AG10803 (cell line): ENCODE measurements around the gene RPL3.

ENCODE experiments used
- DNase-seq: peaks from one replicate; pipeline ENCODE4 v3.0.0; 2010; ENCODE audit warnings: low read depth
- H3K4me3 ChIP-seq: 2 replicates; pipeline ENCODE4 v1.5.1; 2011; ENCODE audit warnings: mild to moderate bottlenecking, low read length, control low read depth
- TF ChIP-seq, protein P1 (sequence below): conservative IDR thresholded peaks from 2 replicates; pipeline ENCODE4 v1.5.1; 2011; ENCODE audit warnings: mild to moderate bottlenecking, low read length, control low read depth, inconsistent platforms

Gene RPL3

DNA sequence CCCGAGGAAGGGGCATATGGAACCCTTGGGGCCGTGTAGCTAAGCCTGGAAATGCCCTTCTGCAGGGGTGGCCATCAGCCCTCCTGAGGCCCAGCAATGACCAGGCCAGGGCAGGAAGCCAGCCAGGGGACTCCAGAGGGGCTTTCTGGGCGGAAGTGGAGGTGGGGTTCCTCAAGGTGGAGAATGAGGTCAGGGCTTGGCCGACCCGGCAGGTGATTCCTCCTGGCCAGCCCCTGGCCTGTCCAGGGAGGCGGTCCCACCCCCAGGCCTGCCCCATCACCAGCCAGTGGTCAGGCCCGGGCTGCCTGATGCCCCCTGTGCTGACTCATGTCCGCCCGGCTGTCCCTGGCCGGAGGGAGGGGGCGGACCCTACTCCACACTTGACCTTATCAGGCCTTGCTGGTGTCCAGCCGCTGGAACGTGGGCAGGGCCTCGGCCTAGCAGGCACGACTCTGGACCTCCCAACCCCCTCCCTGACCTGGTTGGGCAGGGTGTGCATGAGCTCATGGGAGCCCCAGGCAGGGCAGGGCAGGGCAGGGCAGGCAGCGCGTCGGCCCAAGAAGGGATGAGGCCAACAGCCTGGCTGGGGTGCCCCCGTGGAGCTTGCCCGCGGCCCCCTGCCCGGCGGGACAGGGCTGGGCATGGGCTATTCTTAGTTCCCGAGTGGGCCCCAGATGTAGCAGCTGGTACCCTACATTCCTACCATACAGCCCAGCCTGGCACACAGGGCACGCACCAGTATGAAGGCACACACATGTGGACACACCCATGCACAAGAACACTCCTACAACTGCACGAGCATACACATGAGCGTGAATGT, 35.9 kb downstream of the RPL3 start:
- no peak for DNase-seq
- TF ChIP-seq, protein P1, sequence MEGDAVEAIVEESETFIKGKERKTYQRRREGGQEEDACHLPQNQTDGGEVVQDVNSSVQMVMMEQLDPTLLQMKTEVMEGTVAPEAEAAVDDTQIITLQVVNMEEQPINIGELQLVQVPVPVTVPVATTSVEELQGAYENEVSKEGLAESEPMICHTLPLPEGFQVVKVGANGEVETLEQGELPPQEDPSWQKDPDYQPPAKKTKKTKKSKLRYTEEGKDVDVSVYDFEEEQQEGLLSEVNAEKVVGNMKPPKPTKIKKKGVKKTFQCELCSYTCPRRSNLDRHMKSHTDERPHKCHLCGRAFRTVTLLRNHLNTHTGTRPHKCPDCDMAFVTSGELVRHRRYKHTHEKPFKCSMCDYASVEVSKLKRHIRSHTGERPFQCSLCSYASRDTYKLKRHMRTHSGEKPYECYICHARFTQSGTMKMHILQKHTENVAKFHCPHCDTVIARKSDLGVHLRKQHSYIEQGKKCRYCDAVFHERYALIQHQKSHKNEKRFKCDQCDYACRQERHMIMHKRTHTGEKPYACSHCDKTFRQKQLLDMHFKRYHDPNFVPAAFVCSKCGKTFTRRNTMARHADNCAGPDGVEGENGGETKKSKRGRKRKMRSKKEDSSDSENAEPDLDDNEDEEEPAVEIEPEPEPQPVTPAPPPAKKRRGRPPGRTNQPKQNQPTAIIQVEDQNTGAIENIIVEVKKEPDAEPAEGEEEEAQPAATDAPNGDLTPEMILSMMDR: no peak
- H3K4me3 ChIP-seq: no peak overlapping the region

DNA sequence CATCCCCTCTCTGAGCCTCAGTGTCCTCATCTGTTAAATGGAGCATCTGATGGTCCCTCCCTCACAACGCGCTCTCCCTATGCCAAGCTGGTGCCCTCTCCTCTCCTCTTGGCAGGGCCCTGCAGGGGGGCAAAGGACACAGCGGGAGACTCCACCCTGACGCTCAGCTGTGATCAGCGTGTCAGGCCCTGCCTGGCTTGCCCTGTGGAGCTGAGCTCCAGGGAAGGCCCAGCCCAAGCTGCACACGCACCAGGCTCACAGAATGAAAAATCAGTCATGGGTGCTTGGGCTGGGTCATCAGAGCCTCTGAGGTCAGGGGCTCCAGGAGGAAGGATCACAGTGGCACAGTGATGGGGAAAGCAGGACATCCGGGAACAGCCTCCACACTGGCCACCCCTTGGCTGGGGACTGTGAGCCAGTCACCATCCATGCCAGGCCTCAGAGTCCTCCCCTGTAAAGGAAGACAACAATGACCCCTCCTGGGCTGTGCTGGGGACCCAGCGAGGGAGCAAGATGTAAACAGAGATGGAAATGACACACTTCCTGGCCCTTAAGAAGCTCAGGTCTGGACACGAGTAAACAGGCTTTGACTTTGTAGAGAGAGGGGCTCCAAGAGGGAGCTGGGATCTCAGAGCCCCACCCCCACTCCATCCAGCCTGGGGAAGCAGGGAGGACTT, 36.6 kb downstream of the RPL3 start:
- H3K4me3 ChIP-seq: no peak overlapping the region

DNA sequence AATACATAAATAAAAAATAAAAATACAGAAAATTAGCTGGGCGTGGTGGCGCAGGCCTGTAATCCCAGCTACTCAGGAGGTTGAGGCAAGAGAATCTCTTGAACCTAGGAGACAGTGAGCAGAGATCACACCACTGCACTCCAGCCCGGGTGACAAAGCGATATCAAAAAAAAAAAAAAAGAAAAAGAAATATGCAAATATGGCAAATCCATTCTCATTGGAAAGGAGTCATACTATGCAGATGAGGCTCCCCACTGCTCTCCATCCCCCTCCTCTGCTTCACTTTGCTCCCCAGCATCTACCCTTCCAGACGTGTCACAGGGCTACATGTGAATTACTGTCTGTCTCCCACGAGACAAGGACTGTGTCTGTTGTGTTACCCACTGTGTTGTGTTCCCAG, 38.3 kb downstream of the RPL3 start:
- TF ChIP-seq, protein P1: no peak
- H3K4me3 ChIP-seq: no peak overlapping the region
- no peak for DNase-seq

More for the DNA sequence above, 36.6 kb downstream of the RPL3 start:
- TF ChIP-seq, protein P1: no peak
- no peak for DNase-seq

DNA sequence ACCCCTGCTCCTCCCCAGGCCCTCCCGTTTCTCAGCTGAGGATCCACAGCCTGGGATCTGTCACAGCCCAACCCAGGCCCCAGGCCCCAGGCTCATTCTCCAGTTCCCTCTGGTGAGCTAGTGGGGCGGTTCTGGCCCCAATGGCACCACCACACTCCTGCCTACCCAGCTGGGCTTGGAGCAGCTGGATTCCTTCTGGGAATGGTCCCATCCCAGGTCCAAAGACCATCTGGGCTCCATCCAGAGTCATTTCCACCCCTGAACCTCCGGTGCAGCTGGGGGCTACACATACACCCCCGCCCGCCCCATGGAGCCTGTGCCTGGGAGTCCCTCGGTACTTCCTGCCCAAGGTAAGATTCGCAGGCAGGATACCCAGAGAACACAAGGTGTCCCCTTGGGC, 39.2 kb downstream of the RPL3 start:
- TF ChIP-seq, protein P1: no peak
- DNase-seq: no peak
- H3K4me3 ChIP-seq: no peak overlapping the region

DNA sequence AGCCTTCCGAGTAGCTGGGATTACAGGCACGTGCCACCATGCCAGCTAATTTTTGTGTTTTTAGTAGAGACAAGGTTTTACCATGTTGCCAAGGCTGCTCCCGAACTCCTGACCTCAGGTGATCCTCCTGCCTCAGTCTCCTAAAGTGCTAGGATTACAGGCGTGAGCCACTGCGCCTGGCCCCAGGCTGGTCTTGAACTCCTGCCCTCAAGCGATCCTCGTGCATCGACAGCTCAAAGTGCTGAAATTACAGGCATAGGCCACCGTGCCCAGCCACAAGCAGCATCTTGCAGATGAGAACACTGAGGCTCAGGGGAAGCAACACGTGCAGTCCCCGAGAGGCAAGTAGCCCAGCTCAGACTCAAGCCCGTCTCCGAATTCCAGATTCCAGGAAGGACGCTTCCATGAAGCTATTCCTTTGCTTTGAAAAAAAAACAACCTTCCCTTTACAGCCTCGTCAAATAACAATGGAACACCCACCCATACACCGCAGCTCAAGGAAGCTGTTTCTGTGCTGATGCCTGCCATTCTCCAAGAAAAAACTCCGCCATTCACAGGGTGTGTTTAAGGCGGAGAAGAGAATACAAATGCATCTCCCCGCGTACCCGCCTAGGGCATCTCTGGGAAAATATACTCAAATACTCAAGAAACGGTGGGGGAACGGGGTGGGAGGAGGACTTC, 40.1 kb downstream of the RPL3 start:
- H3K4me3 ChIP-seq: no peak overlapping the region
- TF ChIP-seq, protein P1: no peak
- no peak for DNase-seq

DNA sequence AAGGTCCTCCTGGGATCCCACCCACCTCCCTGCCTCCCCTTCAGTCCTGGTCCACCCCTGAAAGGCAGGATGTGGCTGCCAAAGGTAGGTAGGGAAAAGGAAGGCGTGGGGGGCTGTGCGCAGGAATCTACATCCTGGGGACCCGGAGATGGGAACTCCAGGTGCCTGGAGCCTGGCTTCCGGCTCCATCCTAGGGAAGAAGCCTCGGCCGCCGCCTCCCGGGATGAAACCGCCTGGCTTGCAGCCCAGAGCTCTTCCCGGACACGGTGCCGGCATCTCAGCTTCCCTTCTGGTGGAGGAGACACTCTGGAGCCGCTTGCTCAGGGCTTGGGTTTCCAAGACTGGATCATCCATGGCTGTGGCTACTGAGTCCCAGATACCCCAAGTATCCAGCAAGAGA, 41.4 kb downstream of the RPL3 start:
- peak; percentile 41 for DNase-seq
- H3K4me3 ChIP-seq: no peak overlapping the region
- TF ChIP-seq, protein P1: no peak
